Ovary (tissue), 9 donors: Measurements from ENCODE around the gene LRRC4. TPM values are rescaled to one million over a fixed set of nuclear protein-coding genes. Genes with fewer than 3 reads are reported as not detected.

ENCODE experiments used
- DNase-seq, 5 donors: peaks; one replicate each; pipeline ENCODE4 v3.0.0-alpha.2; 2019 to 2020
- H3K27ac ChIP-seq, 2 donors: fragments of 200-600 bp; one replicate each; pipeline versions ENCODE4 v1.5.1 to v1.8.0; 2019 to 2022
- H3K27me3 ChIP-seq: fragments of 200-600 bp; one replicate; pipeline ENCODE4 v1.8.0; 2022
- H3K36me3 ChIP-seq: fragments of 200-600 bp; sonication (generic); one replicate; pipeline ENCODE4 v1.5.1; 2019
- H3K4me1 ChIP-seq: one replicate; pipeline ENCODE4 v1.8.1; 2013; ENCODE audit warnings: mild to moderate bottlenecking, moderate library complexity; ENCODE audit not compliant: insufficient read depth
- H3K4me3 ChIP-seq: fragments of 200-600 bp; sonication (generic); one replicate; pipeline ENCODE4 v1.5.1; 2017
- H3K9me3 ChIP-seq, 2 donors: fragments of 200-600 bp in 1 of 2; sonication (generic) in 1 of 2; one replicate each; pipeline versions ENCODE4 v1.5.1 to v1.8.1; 2013 to 2019; ENCODE audit warnings: mild to moderate bottlenecking in 1 of 2, moderate library complexity in 1 of 2
- CTCF ChIP-seq, 3 donors: fragments of 450-650 bp in 2 of 3; fragments of 200-600 bp in 1 of 3; IDR thresholded peaks; one replicate each; pipeline versions ENCODE4 v1.5.1 to v1.8.0; 2016 to 2022; ENCODE audit warnings: antibody characterized with exemption in 3 of 3, mild to moderate bottlenecking in 1 of 3
- EP300 ChIP-seq: sonication (generic); formaldehyde crosslinking; IDR thresholded peaks from one replicate; pipeline ENCODE4 v1.6.1; 2017; ENCODE audit warnings: antibody characterized with exemption
- POLR2A ChIP-seq: fragments of 450-650 bp; IDR thresholded peaks from one replicate; pipeline ENCODE4 v1.6.1; 2017; ENCODE audit warnings: antibody characterized with exemption, mild to moderate bottlenecking, moderate library complexity
- WGBS, 3 donors: extraction: QIAGEN DNeasy Blood & Tissue Kit in 1 of 3; methylation state at CpG; one replicate each; pipeline versions ENCODE4 v1.1.5 to v1.1.7; 2013 to 2017; 5-methylcytosine and 5-hydroxymethylcytosine counted together
- intact Hi-C, 4 donors: fragments of 100-400 bp; cut with DNase I; formaldehyde crosslinking; loops; one replicate each; pipeline versions ENCODE4 v1.11.0 to v1.15.1; 2022 to 2023
- polyA plus RNA-seq, 2 donors: library from polyadenylated mRNA; stranded (reverse); fragments of 200-250 nt in 1 of 2; fragments of 350-450 nt in 1 of 2; fragmentation: Illumina TruSeq in 1 of 2; extraction: RNeasy Lipid Tissue Mini Kit (QIAGEN cat#74804) in 1 of 2; gene quantifications; one replicate each; pipeline ENCODE4 v1.2.3, GENCODE V29; 2013 to 2014
- total RNA-seq, 7 donors: library from RNA; depleted of rRNA in 2 of 7; stranded (reverse); fragments of >200 nt in 2 of 7; fragmentation: NEBNext Ultra II Directional in 3 of 7; extraction: Animal tissue kit (Norgen Biotek cat#: 25700) in 3 of 7; gene quantifications; one replicate each; pipeline versions ENCODE4 v1.1.0 to v1.2.4, GENCODE V29; 2016 to 2023
- donor health status: DM: no; HTN: no; CAD: no; lungs with moderate emphysema.
- donor health status: DM: no; HTN: no; CAD: no.
- donor health status: Bipolar disorder and iron deficiency.
- donor health status: DM: yes; HTN: yes; CAD: no.
- donor health status: DM: no; HTN: no; CAD: no.
- donor health status: DM: yes; HTN: yes; CAD: no.

Gene LRRC4
- total and polyA plus RNA-seq, 9 donors, result 0.72 to 16.7 (median 4.6) TPM

- WGBS, 3 donors, result 87 to 94% (median 90%) methylated on average over 7 of the region's 7 CpGs
- H3K4me3 ChIP-seq, result no peak overlapping the region
Measured at GRCh38 chr7:128065872-128066271, 34.6 kb upstream of the LRRC4 start.

GRCh38 chr7:128063088-128063487 is 31.9 kb upstream of the LRRC4 start:
- peak in 1 of 5 donors; percentile 8 for DNase-seq
- intact Hi-C loops, result no loop called here
- WGBS, 3 donors, result 78 to 82% (median 82%) methylated on average over 8 of the region's 8 CpGs

More at GRCh38 chr7:128065872-128066271, 34.6 kb upstream of the LRRC4 start:
- TF ChIP-seq CTCF (IDR thresholded peaks at IDR 0.05) (no peak), EP300 (no peak), POLR2A (no peak)
- H3K4me1 ChIP-seq, result no peaks in the 10 kb centered on the region
- no peak overlapping the region for H3K27ac ChIP-seq
- no peak for DNase-seq
- no peaks in the 10 kb centered on the region for H3K27me3 ChIP-seq
- no peaks in the 10 kb centered on the region for H3K9me3 ChIP-seq
- H3K36me3 ChIP-seq, result no peaks in the 10 kb centered on the region
- intact Hi-C loops, result no loop called here

GRCh38 chr7:128060018-128060417 is 28.8 kb upstream of the LRRC4 start:
- no peak for DNase-seq
- Histone ChIP-seq H3K36me3 (no peaks in the 10 kb centered on the region), H3K9me3 (no peaks in the 10 kb centered on the region), H3K27ac (no peak overlapping the region), H3K4me3 (no peak overlapping the region), H3K27me3 (no peaks in the 10 kb centered on the region), H3K4me1 (no peaks in the 10 kb centered on the region)
- intact Hi-C loops, result no loop called here
- 86 to 92% (median 91%) methylated on average over 3 of the region's 3 CpGs for WGBS, 3 donors
- no peak for TF ChIP-seq EP300
- no peak for TF ChIP-seq POLR2A
- TF ChIP-seq CTCF (IDR thresholded peaks at IDR 0.05), result no peak

More at GRCh38 chr7:128063088-128063487, 31.9 kb upstream of the LRRC4 start:
- Histone ChIP-seq H3K4me3 (no peak overlapping the region), H3K36me3 (no peaks in the 10 kb centered on the region), H3K27ac (no peak overlapping the region), H3K4me1 (no peaks in the 10 kb centered on the region), H3K9me3 (no peaks in the 10 kb centered on the region), H3K27me3 (no peaks in the 10 kb centered on the region)
- TF ChIP-seq EP300 (no peak), CTCF (IDR thresholded peaks at IDR 0.05) (no peak), POLR2A (no peak)

- no peak for DNase-seq
- Histone ChIP-seq H3K9me3 (no peaks in the 10 kb centered on the region), H3K4me3 (no peak overlapping the region), H3K27ac (no peak overlapping the region), H3K36me3 (no peaks in the 10 kb centered on the region), H3K27me3 (no peaks in the 10 kb centered on the region), H3K4me1 (no peaks in the 10 kb centered on the region)
- intact Hi-C loops, result no loop called here
- WGBS, 3 donors, result 58 to 69% (median 62%) methylated on average over 7 of the region's 7 CpGs
- TF ChIP-seq CTCF (IDR thresholded peaks at IDR 0.05) (no peak), POLR2A (no peak), EP300 (no peak)
Measured at GRCh38 chr7:128059143-128059988, 28.1 kb upstream of the LRRC4 start.
